ENCODE results near the gene EGLN2. TPM values are rescaled to one million over a fixed set of nuclear protein-coding genes. Genes with fewer than 3 reads are reported as not detected.

Gene EGLN2
- total RNA-seq, 1 donor from 2014 or later = 27.0 TPM

DNA sequence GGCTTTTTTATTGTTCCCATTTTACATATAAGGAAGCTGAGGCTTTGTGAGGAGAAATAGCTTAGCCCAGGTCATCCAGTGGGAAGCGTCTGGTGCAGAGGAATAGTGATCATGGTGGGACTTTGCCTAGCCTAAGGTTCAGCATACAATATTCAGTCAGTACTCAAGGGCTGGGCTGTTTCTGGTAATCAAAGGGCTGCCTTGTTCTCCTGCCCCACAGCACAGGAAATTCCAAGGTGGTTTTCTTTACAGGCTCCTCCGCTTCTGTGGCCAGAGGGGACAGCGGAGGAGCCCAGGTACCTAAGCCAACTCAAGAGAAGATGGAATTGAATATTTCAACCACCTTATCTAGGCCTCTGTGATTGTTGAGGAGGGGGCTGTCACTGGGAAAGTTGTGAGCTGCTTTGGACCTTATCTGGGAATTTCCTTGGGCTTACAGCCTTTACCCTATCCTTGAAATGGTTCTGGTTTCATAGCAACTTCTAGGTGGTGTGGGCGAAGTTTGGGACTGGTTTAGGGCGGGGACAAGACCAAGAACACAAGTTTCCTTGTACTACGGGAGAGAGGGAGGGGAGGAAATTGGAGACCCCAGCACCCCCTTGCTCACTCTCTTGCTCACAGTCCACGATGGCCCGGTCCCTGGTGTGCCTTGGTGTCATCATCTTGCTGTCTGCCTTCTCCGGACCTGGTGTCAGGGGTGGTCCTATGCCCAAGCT is 23.9 kb upstream of the EGLN2 start, which contains the start of gene MIA:
MIA (plus strand) TSS at position 606 of the 716 bp plus-strand sequence; CDS start at position 628, 22 bp downstream.
- peaks cover 2% of the 10 kb centered on the region for H3K27me3 Mint-ChIP-seq (ENCODE audit: insufficient read depth, low read depth)
- no peak for DNase-seq (ENCODE audit: low spot score)
- H3K9ac ChIP-seq = no peak within 1 kb of the TSS
- no peaks in the 10 kb centered on the region for H3K9me3 ChIP-seq (ENCODE audit: low read depth)
- peak within 1 kb of the TSS; percentile 75 for H3K4me3 Mint-ChIP-seq
- no peaks in the 10 kb centered on the region for H3K27me3 ChIP-seq
- peaks cover 26% of the 10 kb centered on the region for H3F3A ChIP-seq (ENCODE audit: low read depth)
- TF ChIP-seq, protein P1, sequence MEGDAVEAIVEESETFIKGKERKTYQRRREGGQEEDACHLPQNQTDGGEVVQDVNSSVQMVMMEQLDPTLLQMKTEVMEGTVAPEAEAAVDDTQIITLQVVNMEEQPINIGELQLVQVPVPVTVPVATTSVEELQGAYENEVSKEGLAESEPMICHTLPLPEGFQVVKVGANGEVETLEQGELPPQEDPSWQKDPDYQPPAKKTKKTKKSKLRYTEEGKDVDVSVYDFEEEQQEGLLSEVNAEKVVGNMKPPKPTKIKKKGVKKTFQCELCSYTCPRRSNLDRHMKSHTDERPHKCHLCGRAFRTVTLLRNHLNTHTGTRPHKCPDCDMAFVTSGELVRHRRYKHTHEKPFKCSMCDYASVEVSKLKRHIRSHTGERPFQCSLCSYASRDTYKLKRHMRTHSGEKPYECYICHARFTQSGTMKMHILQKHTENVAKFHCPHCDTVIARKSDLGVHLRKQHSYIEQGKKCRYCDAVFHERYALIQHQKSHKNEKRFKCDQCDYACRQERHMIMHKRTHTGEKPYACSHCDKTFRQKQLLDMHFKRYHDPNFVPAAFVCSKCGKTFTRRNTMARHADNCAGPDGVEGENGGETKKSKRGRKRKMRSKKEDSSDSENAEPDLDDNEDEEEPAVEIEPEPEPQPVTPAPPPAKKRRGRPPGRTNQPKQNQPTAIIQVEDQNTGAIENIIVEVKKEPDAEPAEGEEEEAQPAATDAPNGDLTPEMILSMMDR (IDR thresholded peaks at IDR 0.05) = no peak
- TF ChIP-seq EZH2 (IDR thresholded peaks at IDR 0.05) = no peak
- TF ChIP-seq EZH2phosphoT487 (IDR thresholded peaks at IDR 0.05) = no peak
- no peak within 1 kb of the TSS for H2AFZ ChIP-seq (replicated peaks)
- H3K4me1 ChIP-seq = peaks cover 4% of the 10 kb centered on the region
- H3K4me3 ChIP-seq = no peak within 1 kb of the TSS
- no peak within 1 kb of the TSS for H3K4me2 ChIP-seq
- H3K27ac Mint-ChIP-seq = no peak within 1 kb of the TSS
- H4K20me1 ChIP-seq (ENCODE audit: low read depth) = no peaks in the 10 kb centered on the region
- no peaks in the 10 kb centered on the region for H3K9me3 Mint-ChIP-seq
- peaks cover 10% of the 10 kb centered on the region for H3K36me3 Mint-ChIP-seq
- no peaks in the 10 kb centered on the region for H3K79me2 ChIP-seq (ENCODE audit: low read depth)
- peaks cover 18% of the 10 kb centered on the region for H3K4me1 Mint-ChIP-seq
- no peaks in the 10 kb centered on the region for H3K36me3 ChIP-seq
- H3K27ac ChIP-seq = no peak within 1 kb of the TSS

DNA sequence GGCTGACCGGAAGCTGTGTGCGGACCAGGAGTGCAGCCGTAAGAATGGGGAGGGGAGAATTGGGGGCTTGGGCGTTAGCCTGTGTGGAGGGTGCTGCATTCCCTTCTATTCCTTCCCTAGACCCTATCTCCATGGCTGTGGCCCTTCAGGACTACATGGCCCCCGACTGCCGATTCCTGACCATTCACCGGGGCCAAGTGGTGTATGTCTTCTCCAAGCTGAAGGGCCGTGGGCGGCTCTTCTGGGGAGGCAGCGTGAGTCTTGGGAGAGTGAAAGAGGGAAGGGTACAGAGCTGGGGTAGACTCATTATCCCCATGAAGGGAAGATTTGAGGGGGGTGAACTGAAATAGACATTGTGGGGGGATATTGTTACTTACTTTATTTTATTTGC is 23.4 kb upstream of the EGLN2 start:
- H3K27me3 ChIP-seq = no peaks in the 10 kb centered on the region
- Mint-ChIP-seq H3K27ac (no peak overlapping the region), H3K27me3 (ENCODE audit: insufficient read depth, low read depth) (peaks cover 2% of the 10 kb centered on the region), H3K4me3 (peak overlapping the region; percentile 75), H3K9me3 (no peaks in the 10 kb centered on the region), H3K36me3 (peaks cover 7% of the 10 kb centered on the region), H3K4me1 (peaks cover 18% of the 10 kb centered on the region)
- no peak overlapping the region for H3K4me2 ChIP-seq
- H2AFZ ChIP-seq (replicated peaks) = no peak overlapping the region
- H3K9ac ChIP-seq = no peak overlapping the region
- H4K20me1 ChIP-seq (ENCODE audit: low read depth) = no peaks in the 10 kb centered on the region
- no peaks in the 10 kb centered on the region for H3K9me3 ChIP-seq (ENCODE audit: low read depth)
- no peaks in the 10 kb centered on the region for H3K79me2 ChIP-seq (ENCODE audit: low read depth)
- H3F3A ChIP-seq (ENCODE audit: low read depth) = peaks cover 26% of the 10 kb centered on the region
- peaks cover 4% of the 10 kb centered on the region for H3K4me1 ChIP-seq
- DNase-seq (ENCODE audit: low spot score) = no peak
- no peak overlapping the region for H3K27ac ChIP-seq
- H3K4me3 ChIP-seq = no peak overlapping the region
- no peaks in the 10 kb centered on the region for H3K36me3 ChIP-seq
- TF ChIP-seq, protein P1 (IDR thresholded peaks at IDR 0.05) = no peak
- TF ChIP-seq EZH2phosphoT487 (IDR thresholded peaks at IDR 0.05) = no peak

DNA sequence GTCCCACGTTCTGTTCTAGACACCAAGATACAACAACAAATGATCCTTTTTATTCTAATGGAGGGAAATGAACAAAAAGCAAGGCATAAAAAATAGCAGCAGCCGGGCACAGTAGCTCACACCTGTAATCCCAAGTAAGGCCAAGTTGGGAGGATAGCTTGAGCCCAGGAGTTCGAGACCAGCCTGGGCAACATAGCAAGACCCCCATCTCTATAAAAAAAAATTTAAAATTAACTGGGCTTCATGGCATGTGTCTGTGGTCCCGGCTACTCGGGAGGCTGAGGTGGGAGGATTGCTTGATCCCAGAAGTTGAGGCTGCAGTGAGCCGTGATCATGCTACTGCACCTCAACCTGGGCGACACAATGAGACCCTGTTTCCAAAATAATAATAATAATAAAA is 22.6 kb upstream of the EGLN2 start:
- H2AFZ ChIP-seq (replicated peaks) = no peak overlapping the region
- no peaks in the 10 kb centered on the region for H3K9me3 Mint-ChIP-seq
- peaks cover 18% of the 10 kb centered on the region for H3K4me1 Mint-ChIP-seq
- no peaks in the 10 kb centered on the region for H3K9me3 ChIP-seq (ENCODE audit: low read depth)
- H3K4me3 ChIP-seq = no peak overlapping the region
- no peaks in the 10 kb centered on the region for H3K36me3 ChIP-seq
- peaks cover 4% of the 10 kb centered on the region for H3K27me3 Mint-ChIP-seq (ENCODE audit: insufficient read depth, low read depth)
- no peak overlapping the region for H3K27ac Mint-ChIP-seq
- peaks cover 26% of the 10 kb centered on the region for H3F3A ChIP-seq (ENCODE audit: low read depth)
- H4K20me1 ChIP-seq (ENCODE audit: low read depth) = no peaks in the 10 kb centered on the region
- H3K79me2 ChIP-seq (ENCODE audit: low read depth) = no peaks in the 10 kb centered on the region
- peak overlapping the region; percentile 85 for H3K4me3 Mint-ChIP-seq
- H3K27ac ChIP-seq = no peak overlapping the region
- no peak for TF ChIP-seq EZH2phosphoT487 (IDR thresholded peaks at IDR 0.05)
- TF ChIP-seq, protein P1 (IDR thresholded peaks at IDR 0.05) = no peak
- no peak for TF ChIP-seq EZH2 (IDR thresholded peaks at IDR 0.05)
- peaks cover 4% of the 10 kb centered on the region for H3K4me1 ChIP-seq
- peaks cover 2% of the 10 kb centered on the region for H3K36me3 Mint-ChIP-seq
- H3K9ac ChIP-seq = no peak overlapping the region
- no peak for DNase-seq (ENCODE audit: low spot score)
- H3K4me2 ChIP-seq = no peak overlapping the region
- H3K27me3 ChIP-seq = no peaks in the 10 kb centered on the region

Measured in neural progenitor cell (in vitro differentiated cells).